Measurements from ENCODE around the gene SETD7. TPM values are rescaled to one million over a fixed set of nuclear protein-coding genes. Genes with fewer than 3 reads are reported as not detected.

The SETD7 gene
- total RNA-seq, 2 experiments from 2014 or later = 12.4 to 12.5 TPM

DNA sequence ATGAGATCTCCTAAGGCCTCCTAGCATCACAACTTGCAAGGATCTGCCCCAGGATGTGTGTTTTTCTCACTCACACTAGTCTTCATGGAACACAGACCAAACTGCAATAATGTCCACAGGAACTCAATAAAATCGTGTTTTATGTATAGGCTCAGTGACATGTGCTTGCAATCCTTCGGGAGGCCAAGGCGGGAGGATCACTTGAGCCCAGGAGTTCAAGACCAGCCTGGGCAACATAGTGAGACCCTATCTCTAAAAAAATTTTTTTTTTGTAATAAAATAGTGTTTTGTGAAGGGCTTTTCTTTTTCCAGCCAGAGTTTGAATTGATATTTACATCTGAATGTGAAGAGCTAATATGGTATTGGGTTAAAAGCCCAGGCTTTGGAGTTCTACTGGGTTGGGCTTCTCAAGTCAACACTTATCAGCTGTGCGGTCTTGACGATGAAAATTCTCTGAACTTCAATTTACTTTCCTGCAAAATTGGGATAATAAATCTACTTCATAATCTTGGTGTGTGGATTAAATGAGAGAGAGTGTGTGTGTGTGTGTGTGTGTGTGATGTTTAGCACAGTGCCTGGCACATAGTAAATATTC lies 38.7 kb upstream of the SETD7 start:
- H3K27me3 Mint-ChIP-seq = peaks cover 8% of the 10 kb centered on the region
- ATAC-seq (no peak), DNase-seq (no peak)
- no peak overlapping the region for H3K27ac Mint-ChIP-seq
- H3K4me3 Mint-ChIP-seq = no peak overlapping the region
- intact Hi-C loops (cut with DNase I, micrococcal nuclease) = no loop called here
- H3K36me3 Mint-ChIP-seq (ENCODE audit: low read depth) = no peaks in the 10 kb centered on the region
- CTCF ChIA-PET = interaction anchor here (0.6 to 0.7 kb wide), 2 partner anchors 57 to 1256 kb away, joined by 3 read pairs; no protein-coding TSS in a partner anchor
- H3K9me3 Mint-ChIP-seq (ENCODE audit: low read depth) = no peaks in the 10 kb centered on the region
- no peaks in the 10 kb centered on the region for H3K4me1 Mint-ChIP-seq
- POLR2A ChIA-PET = no interaction called here

DNA sequence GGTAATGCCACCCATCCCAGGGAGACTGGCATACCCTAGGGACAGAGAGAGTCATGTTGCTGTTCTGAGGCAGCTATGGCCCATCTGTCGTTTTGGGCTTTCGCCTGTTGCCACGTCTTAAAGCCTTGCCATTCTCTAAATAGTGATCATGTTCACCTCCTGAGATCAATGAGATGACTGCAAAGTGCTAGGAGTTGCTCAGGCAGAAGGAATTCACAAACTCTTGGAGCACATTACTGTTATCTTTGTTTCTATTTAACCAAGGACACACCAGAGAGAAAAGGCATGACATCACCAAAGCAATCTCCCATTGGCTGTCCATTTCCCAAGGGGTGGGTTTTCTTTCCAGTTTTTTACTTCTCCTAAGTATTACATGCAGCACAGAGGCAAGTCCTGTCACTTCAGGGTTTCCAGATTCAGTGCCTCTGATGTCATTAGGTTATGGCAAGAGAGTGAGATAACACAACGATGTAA lies 37.1 kb upstream of the SETD7 start:
- intact Hi-C loops (cut with DNase I, micrococcal nuclease) = no loop called here
- Mint-ChIP-seq H3K36me3 (ENCODE audit: low read depth) (no peaks in the 10 kb centered on the region), H3K4me3 (no peak overlapping the region), H3K27ac (no peak overlapping the region), H3K4me1 (no peaks in the 10 kb centered on the region), H3K27me3 (peaks cover 6% of the 10 kb centered on the region), H3K9me3 (ENCODE audit: low read depth) (peaks cover 6% of the 10 kb centered on the region)
- ATAC-seq = no peak
- ChIA-PET POLR2A (no interaction called here), CTCF (interaction anchor here (1.4 kb wide), 1 partner anchor 10 kb away, joined by 3 read pairs; no protein-coding TSS in a partner anchor)
- DNase-seq = no peak

DNA sequence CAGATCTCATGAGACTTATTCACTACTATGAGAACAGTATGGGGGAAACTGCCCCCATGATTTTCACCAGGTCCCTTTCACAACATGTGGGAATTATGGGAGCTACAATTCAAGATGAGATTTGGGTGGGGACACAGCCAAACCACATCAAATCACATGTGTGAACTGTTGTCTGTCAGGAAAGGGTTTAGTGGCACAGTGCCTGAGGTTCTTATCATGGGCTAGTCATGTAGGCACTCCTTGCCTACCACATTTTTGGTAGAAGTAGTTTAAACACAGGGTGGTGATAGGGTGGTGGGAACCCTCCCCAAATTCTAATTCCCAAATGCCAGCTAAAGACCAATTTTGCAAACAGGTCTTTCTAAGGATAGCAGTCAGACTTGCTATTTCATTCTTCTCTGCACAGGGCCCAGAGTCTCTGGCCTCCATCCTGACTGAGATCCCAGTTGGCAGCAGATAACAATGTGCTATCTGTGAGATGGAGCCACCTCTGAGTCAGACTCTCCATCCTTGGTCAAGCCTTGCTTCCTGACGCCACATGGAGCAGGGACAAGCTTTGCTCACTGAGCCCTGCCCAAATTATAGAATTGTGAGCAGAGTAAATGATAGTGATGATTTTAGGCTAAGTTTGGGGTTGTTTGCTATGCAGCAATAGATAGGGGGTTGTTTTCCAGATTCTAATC lies 33.5 kb upstream of the SETD7 start:
- Mint-ChIP-seq H3K9me3 (ENCODE audit: low read depth) (peaks cover 6% of the 10 kb centered on the region), H3K36me3 (ENCODE audit: low read depth) (no peaks in the 10 kb centered on the region), H3K27me3 (no peaks in the 10 kb centered on the region), H3K27ac (no peak overlapping the region), H3K4me1 (no peaks in the 10 kb centered on the region), H3K4me3 (no peak overlapping the region)
- ATAC-seq = no peak
- POLR2A ChIA-PET = no interaction called here
- DNase-seq = no peak
- CTCF ChIA-PET = interaction anchor here (1.0 to 1.9 kb wide), 2 partner anchors 22 to 63 kb away, joined by 3 to 7 read pairs; no protein-coding TSS in a partner anchor
- intact Hi-C loops (cut with DNase I, micrococcal nuclease) = no loop called here

DNA sequence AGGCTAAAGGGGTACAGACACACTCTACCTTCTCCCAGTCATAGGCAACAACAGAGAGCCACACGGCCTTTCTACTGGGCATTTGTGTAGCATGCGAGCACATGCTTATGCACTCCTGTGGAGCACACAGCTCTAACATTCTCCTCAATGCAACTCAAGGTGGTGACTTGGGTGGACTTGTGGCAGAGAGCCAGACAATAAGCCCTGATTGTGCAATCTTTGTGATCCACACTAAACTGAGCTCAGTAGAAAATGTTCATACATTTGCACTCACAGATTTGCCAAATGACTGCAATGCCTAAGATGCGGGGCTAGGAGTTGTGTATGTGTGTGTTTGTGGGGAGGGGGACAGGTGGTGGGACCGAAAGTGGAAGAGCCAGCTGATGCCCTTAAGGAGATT lies 31.4 kb upstream of the SETD7 start:
- intact Hi-C loops (cut with DNase I, micrococcal nuclease) = no loop called here
- H3K9me3 Mint-ChIP-seq (ENCODE audit: low read depth) = peaks cover 6% of the 10 kb centered on the region
- peaks cover 7% of the 10 kb centered on the region for H3K27me3 Mint-ChIP-seq
- no peak for ATAC-seq
- POLR2A ChIA-PET = no interaction called here
- no peak overlapping the region for H3K27ac Mint-ChIP-seq
- DNase-seq = no peak
- H3K4me1 Mint-ChIP-seq = no peaks in the 10 kb centered on the region
- CTCF ChIA-PET = interaction anchor here (0.5 to 0.6 kb wide), 3 partner anchors 18 to 69 kb away, joined by 3 read pairs; no protein-coding TSS in a partner anchor
- no peak overlapping the region for H3K4me3 Mint-ChIP-seq
- no peaks in the 10 kb centered on the region for H3K36me3 Mint-ChIP-seq (ENCODE audit: low read depth)

DNA sequence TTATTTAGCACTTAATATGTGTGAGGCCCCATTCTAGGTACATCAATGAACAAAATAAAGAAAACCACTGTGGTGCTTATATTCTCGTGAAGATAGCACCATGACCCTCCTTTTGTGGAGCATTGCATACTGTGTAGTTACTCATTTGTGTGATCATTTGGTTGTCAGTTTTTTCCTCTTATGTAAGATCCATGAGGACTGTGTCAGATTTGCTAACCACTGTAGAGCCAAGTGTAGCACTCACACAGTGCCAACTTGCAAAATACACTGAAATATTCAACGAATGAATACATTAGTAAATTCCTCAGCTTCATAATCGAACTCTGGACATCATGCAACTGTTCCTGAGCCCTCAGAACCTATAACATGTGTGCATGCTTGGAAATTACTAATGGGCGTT lies 29.5 kb upstream of the SETD7 start:
- Mint-ChIP-seq H3K9me3 (ENCODE audit: low read depth) (peaks cover 6% of the 10 kb centered on the region), H3K4me1 (no peaks in the 10 kb centered on the region), H3K4me3 (no peak overlapping the region), H3K27me3 (peaks cover 7% of the 10 kb centered on the region), H3K36me3 (ENCODE audit: low read depth) (no peaks in the 10 kb centered on the region), H3K27ac (no peak overlapping the region)
- ChIA-PET POLR2A (no interaction called here), CTCF (no interaction called here)
- no peak for ATAC-seq
- no peak for DNase-seq
- intact Hi-C loops (cut with DNase I, micrococcal nuclease) = no loop called here

DNA sequence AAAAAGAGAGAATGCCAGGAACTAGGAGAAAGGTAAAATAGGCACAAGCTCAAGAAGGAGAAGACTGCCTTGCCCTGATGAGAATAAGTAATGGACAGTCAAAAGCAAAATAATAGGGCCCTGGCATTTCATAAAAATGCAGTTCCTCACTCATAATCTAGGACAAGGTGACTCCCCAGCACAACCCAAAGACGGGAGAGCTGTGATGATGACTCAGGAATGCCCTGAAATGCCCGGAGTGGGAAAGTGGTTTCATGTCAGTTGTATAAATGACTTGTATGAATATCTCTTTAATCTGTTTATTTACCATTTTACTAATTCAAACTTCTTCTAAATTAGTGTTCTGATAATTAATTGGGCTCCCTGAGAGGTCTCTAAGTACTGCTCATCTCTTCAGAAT lies 28.8 kb upstream of the SETD7 start:
- Mint-ChIP-seq H3K4me1 (no peaks in the 10 kb centered on the region), H3K4me3 (no peak overlapping the region), H3K27me3 (peaks cover 7% of the 10 kb centered on the region), H3K9me3 (ENCODE audit: low read depth) (peaks cover 6% of the 10 kb centered on the region), H3K27ac (no peak overlapping the region), H3K36me3 (ENCODE audit: low read depth) (no peaks in the 10 kb centered on the region)
- ChIA-PET CTCF (no interaction called here), POLR2A (no interaction called here)
- no peak for ATAC-seq
- intact Hi-C loops (cut with DNase I, micrococcal nuclease) = no loop called here
- DNase-seq = no peak

DNA sequence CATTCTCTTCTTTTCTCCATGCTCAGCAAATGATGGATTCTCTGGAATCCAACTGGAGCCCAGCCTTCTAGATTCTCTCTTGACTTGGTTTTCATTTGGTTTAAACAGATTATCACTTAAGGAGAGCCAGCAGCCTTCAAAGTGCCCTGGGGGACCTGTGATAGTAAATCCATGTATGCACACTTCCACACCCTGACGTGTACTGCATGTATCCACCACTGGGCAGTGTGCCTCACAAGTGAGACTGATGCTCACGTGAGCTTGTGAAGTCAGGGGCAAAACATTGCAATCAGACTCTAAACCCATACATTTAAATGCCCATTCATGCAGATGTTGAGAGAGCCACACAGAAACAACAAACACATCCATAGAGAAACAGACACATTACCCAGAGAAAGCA lies 28.0 kb upstream of the SETD7 start:
- no peak for DNase-seq
- H3K4me1 Mint-ChIP-seq = no peaks in the 10 kb centered on the region
- intact Hi-C loops (cut with DNase I, micrococcal nuclease) = no loop called here
- H3K9me3 Mint-ChIP-seq (ENCODE audit: low read depth) = peaks cover 4% of the 10 kb centered on the region
- ChIA-PET CTCF (no interaction called here), POLR2A (no interaction called here)
- H3K4me3 Mint-ChIP-seq = no peak overlapping the region
- H3K27me3 Mint-ChIP-seq = peaks cover 7% of the 10 kb centered on the region
- no peaks in the 10 kb centered on the region for H3K36me3 Mint-ChIP-seq (ENCODE audit: low read depth)
- no peak for ATAC-seq
- H3K27ac Mint-ChIP-seq = no peak overlapping the region

DNA sequence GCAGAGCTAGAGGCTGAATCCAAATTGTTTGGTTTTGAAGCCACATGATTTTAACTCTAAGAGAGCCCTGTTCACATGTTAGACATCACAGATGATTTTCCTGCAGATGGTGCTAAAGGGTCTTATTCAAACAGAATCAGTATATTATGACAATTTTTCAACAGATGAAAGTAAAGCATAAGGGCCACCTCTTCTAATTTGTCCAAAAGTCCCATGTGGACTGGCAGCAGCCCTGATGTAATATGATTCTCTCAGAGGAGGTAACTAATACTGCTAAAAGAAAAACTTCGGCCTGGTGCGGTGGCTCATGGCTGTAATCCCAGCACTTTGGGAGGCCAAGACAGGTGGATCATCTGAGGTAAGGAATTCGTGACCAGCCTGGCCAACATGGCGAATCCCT lies 26.0 kb upstream of the SETD7 start:
- CTCF ChIA-PET = no interaction called here
- POLR2A ChIA-PET = interaction anchor here (0.6 kb wide), 1 partner anchor 12 kb away, joined by 3 read pairs; no protein-coding TSS in a partner anchor
- H3K27me3 Mint-ChIP-seq = peaks cover 7% of the 10 kb centered on the region

DNA sequence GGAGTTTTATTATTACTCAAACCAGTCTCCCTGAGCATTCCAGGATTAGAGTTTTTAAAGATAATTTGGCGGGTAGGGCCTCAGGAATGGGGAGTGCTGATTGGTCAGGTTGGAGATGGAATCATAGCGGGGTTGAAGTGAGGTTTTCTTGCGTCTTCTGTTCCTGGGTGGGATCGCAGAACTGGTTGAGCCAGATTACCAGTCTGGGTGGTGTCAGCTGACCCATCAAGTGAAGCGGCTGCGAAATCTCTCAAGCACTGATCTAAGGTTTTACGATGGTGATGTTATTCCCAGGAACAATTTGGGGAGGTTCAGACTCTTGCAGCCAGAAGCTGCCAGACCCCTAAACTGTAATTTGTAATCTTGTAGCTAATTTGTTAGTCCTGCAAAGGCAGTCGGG lies 25.1 kb upstream of the SETD7 start:
- POLR2A ChIA-PET = no interaction called here
- DNase-seq = no peak

More for the DNA sequence above, 26.0 kb upstream of the SETD7 start:
- DNase-seq (no peak), ATAC-seq (no peak)
- Mint-ChIP-seq H3K9me3 (ENCODE audit: low read depth) (no peaks in the 10 kb centered on the region), H3K36me3 (ENCODE audit: low read depth) (no peaks in the 10 kb centered on the region), H3K4me1 (no peaks in the 10 kb centered on the region), H3K4me3 (no peak overlapping the region), H3K27ac (no peak overlapping the region)
- intact Hi-C loops (cut with DNase I, micrococcal nuclease) = no loop called here

DNA sequence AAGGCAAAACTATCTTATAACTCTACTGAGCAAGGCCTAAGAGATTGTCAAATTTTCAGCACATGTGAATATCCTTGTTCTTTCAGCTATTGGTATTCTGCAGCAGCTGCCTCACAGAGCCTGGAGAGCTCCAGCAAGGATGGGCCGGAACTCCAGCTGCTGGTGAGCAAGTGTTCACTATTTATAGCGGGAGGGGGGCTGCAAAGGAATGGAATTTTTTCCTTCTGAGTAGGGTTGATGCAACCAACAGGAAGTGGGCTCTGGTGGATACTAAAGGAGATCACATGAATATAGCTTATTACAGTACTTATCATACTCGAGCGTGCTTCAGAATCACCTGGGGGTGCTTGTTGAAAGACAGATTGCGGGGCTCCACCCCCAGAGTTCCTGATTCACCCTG lies 20.2 kb upstream of the SETD7 start:
- intact Hi-C loops (cut with DNase I, micrococcal nuclease) = no loop called here
- ChIA-PET POLR2A (no interaction called here), CTCF (interaction anchor here (0.7 kb wide), 1 partner anchor 81 kb away, joined by 3 read pairs; no protein-coding TSS in a partner anchor)
- no peaks in the 10 kb centered on the region for H3K36me3 Mint-ChIP-seq (ENCODE audit: low read depth)
- ATAC-seq (no peak), DNase-seq (no peak)
- H3K27me3 Mint-ChIP-seq = no peaks in the 10 kb centered on the region
- H3K4me1 Mint-ChIP-seq = no peaks in the 10 kb centered on the region
- H3K9me3 Mint-ChIP-seq (ENCODE audit: low read depth) = no peaks in the 10 kb centered on the region
- no peak overlapping the region for H3K27ac Mint-ChIP-seq
- H3K4me3 Mint-ChIP-seq = no peak overlapping the region

More for the DNA sequence above, 25.1 kb upstream of the SETD7 start:
- no peaks in the 10 kb centered on the region for H3K4me1 Mint-ChIP-seq
- H3K9me3 Mint-ChIP-seq (ENCODE audit: low read depth) = no peaks in the 10 kb centered on the region
- no peak for ATAC-seq
- intact Hi-C loops (cut with DNase I, micrococcal nuclease) = no loop called here
- no peaks in the 10 kb centered on the region for H3K36me3 Mint-ChIP-seq (ENCODE audit: low read depth)
- H3K27ac Mint-ChIP-seq = no peak overlapping the region
- H3K27me3 Mint-ChIP-seq = peaks cover 7% of the 10 kb centered on the region
- no peak overlapping the region for H3K4me3 Mint-ChIP-seq
- CTCF ChIA-PET = no interaction called here

DNA sequence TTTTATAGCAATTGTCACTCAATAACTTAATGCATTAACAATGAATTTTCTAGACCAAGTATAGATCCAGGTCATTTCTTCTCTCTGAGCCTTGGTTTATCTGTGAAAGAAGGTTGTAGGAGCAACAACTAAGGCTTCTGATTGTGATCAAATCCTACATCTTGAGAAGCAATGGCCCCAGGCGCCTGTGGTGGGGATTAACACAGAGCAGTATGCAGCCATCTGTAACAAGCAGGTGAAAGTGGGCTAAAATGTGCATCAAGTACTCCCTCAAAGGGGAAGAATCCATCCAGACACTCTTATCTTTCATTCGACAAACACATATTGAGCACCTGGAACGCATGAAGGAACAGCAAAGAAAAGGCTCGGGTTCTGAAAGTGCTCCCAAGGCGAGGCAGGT lies 19.1 kb upstream of the SETD7 start:
- Mint-ChIP-seq H3K36me3 (ENCODE audit: low read depth) (no peaks in the 10 kb centered on the region), H3K4me3 (no peak overlapping the region), H3K27ac (no peak overlapping the region), H3K4me1 (no peaks in the 10 kb centered on the region), H3K9me3 (ENCODE audit: low read depth) (no peaks in the 10 kb centered on the region), H3K27me3 (no peaks in the 10 kb centered on the region)
- DNase-seq (no peak), ATAC-seq (no peak)
- intact Hi-C loops (cut with DNase I, micrococcal nuclease) = no loop called here
- POLR2A ChIA-PET = no interaction called here
- CTCF ChIA-PET = no interaction called here

DNA sequence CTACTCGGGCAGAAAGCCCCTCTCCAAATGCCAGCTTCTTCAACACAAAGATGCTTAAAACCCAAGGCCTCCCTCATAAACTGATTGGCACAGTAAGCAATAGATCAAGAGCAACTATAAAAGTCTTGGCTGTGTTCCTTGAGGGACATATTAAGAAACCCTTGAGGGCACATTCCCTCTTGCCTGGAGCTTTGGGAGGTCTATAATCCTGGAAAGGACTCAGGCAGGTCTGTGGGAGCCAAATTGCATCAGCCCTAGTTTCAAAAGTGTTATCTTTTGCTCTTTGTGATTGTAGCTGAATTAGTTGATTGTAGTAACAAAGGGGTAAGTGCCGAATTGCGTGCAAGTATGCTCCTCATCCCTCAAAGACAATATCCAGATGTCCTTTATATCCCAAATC lies 18.6 kb upstream of the SETD7 start:
- Mint-ChIP-seq H3K27me3 (no peaks in the 10 kb centered on the region), H3K4me3 (no peak overlapping the region), H3K27ac (no peak overlapping the region), H3K36me3 (ENCODE audit: low read depth) (no peaks in the 10 kb centered on the region), H3K4me1 (no peaks in the 10 kb centered on the region), H3K9me3 (ENCODE audit: low read depth) (no peaks in the 10 kb centered on the region)
- CTCF ChIA-PET = no interaction called here
- POLR2A ChIA-PET = no interaction called here
- DNase-seq (no peak), ATAC-seq (no peak)
- intact Hi-C loops (cut with DNase I, micrococcal nuclease) = no loop called here
